Measurements from ENCODE around the gene HSP90AA1.

Gene HSP90AA1

DNA sequence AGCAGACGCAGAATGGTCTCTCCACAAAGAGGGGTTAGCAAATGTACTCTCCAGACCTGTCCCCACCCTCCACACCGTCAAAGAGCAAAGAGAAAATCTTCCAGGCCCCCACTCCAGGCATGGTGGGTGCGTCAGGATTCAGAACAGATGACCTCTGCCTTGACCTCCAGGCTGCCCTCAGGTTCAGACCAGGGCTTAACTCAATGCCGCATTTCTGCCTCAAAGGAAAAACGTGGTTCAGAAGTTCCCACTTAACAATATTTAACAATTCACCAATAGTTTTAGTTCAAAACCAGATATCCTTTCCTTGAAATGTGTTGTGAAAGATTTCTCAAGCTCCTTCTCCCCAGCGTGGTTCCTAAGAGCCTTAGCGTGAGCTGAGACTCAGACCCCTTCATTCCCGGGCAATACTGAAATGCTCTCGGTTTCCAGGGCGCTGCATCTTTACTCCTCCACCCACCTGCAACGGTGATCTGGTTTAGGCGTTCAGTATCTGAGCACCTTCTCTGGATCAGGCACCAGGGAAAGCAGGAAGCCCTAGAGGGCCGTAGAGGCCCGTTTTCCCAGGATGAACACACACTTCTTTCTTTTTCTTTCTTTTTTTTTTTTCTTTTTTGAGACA lies 22.9 kb downstream of the HSP90AA1 start:
- DNase-seq, result no peak

DNA sequence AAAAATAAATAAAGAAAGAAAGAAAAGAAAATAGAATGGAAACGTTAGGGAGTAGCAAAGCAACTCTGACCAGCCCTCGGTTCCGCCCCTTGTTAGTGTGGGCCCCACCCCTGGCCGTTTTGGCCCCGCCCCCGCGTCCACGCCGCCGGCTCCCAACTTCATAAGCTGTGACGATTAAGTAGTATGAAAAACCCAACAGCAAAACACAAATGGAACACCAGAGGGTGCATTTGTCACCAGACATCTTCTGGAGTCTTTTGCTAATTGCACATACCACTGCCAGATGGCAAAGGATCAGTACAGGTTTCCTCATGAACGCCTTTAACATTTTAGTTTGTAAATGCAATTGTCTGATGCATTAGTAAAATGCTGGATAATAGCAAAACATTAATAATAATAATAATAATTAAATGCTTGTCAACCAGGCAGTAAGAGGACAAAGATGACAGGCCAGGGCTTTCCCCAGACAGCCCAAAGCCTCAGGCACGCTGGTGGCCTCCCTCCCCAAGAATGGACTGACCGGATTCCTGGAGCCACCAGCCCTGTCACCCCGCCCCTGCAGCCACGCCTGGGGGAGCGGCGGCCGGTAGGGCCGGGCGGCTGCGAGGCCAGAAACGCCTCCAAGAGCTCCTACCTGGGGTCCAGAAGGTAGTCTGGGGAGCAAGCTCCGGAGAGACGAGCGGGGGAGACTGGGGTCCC lies 23.6 kb downstream of the HSP90AA1 start:
- peak; percentile 34 to 80 for DNase-seq

DNA sequence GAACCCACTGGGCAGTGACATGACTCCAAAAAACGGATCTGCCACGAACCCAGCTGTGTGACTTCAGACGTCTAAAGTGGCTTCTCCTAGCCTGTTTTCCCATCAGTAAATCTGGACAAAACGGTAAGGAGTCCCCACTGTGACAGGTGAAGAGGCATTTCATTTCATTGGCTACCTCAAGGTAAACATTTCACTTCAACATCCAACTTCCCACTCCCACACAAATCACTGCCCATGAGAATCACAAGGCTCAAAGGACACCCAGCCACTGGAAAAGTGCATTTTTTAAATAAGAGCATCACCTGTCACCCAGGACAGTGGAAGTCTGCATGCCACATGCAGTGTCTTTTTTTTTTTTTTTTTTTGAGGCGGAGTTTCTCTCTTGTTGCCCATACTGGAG lies 27.9 kb downstream of the HSP90AA1 start:
- no peak for DNase-seq

DNA sequence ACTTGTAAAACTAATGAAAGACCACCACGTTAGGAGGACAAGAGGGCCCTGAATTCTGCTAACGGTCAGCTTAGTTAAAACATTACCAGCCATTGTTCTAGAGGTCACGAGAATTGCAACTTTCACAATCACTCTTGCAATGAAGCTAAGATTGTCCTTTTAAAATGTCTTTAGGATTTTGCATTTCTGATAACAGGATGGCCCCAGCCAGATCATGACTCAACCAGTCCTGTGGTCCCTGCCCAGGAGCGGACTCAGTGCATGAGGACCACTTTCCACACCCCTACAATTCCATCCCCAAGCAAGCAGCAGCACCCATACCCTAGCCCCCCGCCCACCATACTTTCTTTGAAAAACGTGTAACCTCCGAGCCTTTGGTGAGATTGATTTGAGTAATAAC lies 28.7 kb downstream of the HSP90AA1 start:
- no peak for DNase-seq

DNA sequence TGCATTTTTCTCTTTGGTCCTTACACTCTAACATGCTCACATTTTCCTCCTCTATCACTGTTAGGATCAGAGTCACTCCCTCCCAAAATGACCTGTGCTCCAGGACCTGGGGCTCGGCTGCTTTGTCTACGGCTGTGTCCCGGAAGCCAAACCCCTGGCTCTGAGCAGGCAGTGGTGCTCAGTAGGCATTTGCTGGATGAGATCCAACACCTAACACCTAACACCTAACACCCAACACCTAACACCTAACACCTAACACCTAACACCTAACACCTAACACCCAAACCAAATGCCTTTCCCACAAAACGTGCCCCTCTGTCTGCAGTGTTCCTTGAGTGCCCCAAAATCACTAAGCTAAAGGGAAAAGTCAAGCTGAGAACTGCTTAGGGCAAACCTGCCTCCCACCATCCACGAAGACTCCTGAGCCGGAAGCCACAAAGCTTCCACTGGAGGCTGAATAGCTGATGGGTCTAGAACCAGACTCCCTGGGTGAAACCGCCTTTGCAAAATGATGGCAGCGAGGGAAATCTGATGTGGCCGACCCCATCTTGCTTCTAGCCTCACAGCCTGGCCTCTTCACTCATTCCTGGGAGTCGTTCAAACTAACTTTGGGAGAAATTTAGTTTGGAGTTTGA lies 29.2 kb downstream of the HSP90AA1 start:
- DNase-seq, result no peak

DNA sequence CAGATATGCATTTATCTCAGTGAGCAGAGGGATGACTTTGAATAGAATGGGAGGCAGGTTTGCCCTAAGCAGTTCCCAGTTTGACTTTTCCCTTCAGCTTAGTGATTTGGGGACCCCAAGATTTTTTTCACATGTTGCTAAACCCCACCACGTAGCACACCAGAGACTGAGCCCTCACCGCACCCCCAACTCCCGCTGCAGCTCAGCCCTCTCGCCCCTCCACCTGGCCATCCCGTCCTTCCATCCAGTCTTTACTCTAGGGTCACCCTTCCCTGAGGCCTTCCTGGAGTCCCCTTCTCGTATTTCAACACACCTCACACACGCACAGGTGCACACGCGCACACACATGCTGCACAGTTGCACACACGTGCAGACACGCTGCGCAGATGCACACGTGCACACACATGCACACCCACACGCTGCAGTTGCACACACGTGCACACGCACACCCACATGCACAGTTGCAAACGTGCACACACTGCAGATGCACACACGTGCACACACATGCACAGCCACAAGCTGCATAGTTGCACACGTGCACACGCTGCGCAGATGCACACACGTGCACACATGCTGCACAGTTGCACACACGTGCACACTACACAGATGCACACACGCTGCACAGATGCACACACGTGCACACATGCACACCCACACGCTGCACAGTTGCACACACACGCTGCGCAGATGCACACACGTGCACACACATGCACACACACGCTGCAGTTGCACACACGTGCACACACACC lies 30.0 kb downstream of the HSP90AA1 start:
- no peak for DNase-seq

DNA sequence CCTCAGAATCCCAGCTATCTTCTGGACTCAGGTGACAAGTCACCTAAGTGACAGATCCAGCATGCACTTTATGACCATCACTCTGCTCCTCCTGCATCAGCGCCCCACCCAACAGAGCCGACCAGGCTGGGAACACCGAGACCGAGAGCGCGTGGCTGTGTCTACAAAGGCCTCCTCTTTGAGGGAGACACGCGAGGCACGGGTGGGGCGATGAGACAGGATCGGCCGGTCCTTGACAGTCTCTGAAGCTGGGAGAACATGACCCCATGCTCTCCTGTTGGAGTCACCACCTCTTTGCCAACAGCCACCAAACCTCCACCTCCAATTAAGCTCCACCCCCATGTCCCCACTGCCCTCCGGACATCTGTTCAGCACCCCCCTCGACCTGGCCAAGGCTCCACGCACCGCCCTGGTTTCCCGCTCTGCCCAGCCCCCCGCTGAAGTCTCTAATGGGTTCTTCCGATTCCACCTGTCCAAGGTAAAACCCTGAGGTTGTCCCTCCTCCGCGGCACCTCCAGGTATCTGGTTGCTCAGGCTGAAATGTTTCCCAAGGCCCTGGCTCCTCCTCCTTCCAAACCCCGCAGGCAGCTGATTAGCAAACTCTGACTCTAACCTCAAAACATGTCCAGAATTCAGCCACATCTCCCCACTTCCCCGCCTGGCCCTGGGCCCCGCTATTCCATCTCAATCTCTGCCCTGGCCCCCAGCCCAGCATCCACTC lies 31.5 kb downstream of the HSP90AA1 start:
- no peak for DNase-seq

DNA sequence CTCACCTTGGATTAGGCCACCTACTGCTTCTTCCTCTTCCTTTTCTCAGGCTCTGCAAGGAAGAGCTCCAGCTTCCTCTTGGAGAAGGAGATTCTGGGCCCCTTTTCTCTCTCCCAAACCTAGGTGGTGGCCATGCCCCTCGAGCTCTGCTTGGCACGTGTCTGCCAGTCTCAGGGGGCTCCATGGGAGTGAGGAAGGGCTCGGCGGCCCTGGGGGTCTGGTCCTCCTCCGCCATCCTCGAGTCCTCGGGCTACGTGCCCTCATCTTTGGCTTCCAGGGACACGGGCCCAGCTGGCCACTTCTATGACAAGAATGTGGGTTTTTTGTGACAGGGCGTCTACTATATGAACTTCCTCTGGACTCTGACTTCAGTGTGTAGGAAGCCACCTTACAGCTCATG lies 34.3 kb downstream of the HSP90AA1 start:
- DNase-seq, result no peak

DNA sequence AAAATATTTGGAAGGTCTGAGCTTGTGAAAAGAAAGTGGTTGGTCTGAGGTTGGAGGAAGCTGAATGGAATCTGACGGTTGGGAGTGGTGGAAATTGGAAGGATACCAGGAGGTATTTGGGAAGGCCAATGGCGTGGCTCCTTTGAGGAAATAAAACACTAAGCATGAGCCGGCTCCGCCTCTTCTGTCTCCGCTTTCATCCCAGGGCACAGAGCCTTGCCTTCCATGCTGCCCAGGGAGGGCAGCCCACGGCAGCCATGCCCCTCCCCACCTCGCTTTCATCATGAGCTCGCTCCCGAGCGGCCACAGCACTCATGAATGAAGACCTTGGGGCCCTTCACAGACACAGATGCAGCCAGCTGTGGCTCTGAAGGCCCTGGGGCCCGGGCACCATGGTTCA lies 36.2 kb downstream of the HSP90AA1 start:
- no peak for DNase-seq

DNA sequence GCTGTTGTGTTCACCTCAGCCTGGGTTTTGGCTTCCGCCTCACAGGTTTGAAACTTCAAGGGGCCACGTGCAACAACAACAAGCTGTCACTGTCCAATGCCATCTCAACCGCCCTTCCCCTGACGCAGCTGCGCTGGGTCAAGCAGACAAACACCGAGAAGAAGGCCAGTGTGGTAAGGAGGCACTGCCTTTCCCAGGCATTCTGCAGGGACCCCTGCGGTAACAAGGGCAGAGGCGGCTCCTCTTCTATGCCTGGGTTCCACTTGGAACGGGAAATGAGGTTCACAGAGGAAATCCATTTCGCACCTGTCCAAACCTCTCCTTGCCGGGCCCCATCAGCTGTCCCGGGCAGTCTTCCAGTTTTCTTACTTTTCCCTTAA lies 36.8 kb downstream of the HSP90AA1 start:
- no peak for DNase-seq

DNA sequence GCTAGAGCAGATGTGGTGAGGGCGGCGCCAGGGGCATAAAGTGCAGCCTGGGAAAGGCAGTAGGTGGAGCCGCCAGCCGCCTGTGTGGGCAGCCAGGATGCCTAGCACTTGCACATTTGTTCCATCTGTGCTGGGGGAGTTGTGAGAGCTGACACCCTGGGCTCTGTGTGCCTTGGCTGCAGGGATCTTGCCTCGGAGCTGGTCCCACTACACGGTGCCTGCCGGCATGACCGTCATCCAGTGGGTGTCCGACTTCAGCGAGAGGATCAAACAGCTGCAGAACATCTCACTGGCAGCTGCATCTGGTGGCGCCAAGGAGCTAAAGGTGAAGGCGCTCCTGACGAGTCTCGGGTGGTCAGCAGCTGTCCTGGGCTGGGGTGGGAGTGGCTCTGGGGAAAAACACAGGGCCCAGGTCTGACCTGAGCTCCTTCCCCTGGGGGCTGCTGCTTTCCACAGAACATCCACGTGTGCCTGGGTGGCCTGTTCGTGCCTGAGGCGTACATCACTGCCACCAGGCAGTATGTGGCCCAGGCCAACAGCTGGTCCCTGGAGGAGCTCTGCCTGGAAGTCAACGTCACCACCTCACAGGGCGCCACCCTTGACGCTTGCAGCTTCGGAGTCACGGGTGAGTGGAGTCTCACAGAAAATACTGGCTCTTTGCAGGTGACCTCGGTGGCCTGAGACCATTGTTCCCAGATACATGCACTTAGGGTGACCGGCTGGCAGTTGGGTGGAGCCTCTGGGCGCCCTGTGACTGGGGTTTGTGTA lies 37.4 kb downstream of the HSP90AA1 start:
- DNase-seq, result no peak

DNA sequence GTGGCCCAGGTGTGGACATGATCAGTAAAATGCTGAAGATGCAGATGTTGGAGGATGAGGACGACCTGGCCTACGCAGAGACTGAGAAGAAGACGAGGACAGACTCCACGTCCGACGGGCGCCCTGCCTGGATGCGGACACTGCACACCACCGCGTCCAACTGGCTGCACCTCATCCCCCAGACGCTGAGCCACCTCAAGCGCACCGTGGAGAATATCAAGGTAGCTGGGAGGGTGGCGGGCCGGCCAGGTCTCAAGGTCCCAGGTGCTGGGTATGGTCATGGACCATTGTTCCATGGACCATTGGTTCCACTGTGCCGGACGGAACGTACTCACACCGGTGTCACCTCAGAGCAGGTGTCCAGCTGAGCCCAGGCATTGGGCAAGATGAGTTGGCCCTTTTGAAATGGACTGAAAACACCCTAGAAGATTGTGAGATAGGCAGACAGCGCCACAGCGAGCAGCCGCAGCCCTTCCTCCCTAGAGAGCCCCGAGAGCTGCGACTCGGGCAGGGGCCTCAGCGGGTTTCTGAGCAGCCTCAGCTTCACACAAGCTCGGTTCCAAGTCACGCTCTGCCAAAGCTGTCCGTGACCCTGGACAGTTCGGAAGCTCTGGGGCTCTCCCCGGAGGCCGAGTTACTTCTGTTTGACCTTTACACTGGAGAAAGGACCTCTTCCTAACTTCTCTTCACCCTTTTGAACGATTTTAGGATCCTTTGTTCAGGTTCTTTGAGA lies 38.9 kb downstream of the HSP90AA1 start:
- no peak for DNase-seq

DNA sequence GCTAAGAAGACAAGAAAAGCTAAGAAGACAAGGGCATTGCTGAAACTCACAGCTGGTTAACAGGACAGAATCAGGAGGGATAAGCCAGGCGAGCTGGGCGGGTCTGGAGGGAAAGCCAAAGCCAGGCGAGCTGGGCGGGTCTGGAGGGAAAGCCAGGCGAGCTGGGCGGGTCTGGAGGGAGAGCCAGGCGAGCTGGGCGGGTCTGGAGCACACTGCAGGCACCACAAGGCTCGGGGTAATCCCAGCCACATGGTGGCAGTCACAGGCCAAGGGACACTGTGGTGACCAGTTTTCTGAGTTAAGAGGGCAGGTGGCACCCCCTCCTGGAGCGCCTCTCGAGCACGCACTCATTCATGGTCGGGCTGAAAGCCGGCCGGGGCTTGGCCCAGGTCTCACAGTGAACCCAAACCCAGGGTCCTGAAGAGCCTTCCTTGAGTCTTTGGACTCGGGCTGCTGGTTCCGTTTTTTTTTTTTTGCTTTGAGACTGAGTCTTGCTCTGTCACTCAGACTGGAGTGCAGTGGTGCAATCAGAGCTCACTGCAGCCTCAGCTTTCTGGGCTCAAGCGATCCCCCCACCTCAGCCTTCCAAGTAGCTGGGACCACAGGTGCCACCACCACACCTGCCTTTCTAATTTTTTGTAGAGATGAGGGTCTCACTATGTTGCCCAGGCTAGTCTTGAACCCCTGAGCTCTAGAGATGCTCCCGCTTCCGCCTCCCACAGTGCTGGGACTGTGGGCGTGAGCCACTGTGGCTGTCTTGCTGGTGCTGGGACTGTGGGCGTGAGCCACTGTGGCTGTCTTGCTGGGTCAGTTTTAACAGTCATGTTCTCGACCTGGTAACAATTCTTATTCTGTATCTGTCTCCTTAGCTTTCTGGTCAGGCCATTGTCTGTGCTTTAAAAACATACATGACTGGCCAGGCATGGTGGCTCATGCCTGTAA lies 40.2 kb downstream of the HSP90AA1 start:
- no peak for DNase-seq

DNA sequence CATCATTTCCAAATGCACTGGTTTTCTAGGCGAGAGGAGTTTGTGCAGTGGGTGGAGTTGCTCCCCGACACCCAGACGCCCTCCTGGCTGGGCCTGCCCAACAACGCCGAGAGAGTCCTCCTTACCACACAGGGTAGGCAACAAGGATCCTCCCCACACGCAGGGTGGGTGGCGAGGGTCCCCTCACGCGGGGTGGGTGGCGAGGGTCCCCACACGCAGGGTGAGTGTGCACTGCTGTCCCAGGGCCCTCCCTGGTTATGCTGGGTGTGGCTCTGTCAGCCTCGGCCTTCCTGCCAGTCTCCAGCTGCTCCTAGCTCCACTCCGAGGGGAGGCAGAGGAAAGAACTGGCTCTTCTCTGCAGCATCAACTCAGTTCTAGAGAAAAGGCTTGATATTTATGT lies 42.3 kb downstream of the HSP90AA1 start:
- no peak for DNase-seq

DNA sequence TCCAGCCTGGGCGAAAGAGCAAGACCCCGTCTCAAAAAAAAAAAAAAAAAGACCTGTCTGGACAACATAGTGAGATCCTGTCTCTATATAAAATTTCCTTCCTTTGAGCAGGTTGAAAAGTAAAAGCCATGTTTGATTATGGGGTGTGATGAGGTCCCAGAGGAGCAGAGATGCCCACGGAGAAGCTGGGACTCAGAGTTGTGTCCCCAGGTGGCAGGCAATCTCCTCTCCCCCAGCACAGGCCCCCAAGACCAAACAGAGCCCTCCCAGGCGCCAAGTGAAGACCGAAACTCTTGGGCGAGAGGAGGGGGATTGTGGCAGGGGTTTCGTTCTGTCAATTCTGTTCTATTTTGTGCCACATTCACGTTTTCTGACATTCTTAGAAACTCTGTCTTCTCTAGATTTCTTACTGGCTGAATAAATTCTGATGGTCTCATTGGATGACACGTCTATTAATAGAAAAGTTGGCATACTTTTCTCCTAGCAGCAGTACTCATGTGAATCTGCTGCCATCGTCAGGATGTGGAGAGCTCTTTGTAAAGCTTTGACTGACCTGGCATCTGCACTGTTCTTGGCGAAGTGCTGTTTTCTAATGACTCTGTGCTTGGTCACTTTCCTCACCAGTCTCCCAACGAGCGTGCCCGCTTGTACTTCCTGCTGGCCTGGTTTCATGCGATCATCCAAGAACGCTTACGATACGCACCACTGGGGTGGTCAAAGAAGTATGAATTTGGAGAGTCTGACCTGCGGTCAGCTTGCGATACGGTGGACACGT lies 43.4 kb downstream of the HSP90AA1 start:
- no peak for DNase-seq

DNA sequence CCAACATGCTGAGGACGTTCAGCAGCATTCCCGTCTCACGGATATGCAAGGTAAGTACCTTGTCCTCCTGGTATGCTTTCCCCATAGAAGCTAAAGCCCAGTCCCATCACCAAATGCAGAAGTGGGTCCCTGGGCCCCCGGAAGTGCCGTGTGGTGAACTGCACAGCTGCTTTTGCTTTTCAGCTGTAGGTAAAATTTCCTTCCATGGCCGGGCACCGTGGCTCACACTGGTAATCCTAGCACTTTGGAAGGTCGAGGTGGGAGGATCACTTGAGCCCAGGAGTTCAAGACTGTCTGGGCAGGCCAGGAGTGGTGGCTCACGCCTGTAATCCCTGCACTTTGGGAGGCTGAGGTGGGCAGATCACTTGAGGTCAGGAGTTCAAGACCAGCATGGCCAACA lies 44.1 kb downstream of the HSP90AA1 start:
- DNase-seq, result no peak

DNA sequence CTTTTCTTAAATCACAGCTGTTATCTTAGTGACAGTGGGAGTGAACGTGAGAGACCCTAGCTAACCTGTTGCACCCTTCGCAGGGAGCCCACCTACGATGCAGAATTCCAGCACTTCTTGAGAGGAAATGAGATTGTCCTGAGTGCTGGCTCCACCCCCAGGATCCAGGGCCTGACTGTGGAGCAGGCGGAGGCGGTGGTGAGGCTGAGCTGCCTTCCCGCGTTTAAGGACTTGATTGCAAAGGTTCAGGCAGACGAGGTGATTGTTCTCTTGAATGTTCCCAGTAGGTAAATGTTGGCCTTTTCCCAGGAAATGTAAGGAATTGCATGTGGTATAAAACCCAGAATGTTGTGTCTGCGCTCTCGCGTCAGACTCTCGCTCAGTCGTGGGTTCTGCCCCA lies 46.7 kb downstream of the HSP90AA1 start:
- no peak for DNase-seq

DNA sequence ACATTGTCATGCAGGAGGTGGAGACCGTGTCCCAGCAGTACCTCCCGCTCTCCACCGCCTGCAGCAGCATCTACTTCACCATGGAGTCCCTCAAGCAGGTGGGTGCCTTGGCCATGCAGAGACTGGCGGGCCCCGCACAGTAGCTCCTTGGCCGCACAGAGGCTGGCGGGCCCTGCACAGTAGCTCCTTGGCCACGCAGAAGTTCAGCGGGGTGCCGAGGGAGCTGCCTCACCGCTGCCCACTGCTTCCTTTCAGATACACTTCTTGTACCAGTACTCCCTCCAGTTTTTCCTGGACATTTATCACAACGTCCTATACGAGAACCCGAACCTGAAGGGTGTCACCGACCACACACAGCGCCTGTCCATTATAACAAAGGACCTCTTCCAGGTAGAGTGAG lies 47.7 kb downstream of the HSP90AA1 start:
- no peak for DNase-seq

DNA sequence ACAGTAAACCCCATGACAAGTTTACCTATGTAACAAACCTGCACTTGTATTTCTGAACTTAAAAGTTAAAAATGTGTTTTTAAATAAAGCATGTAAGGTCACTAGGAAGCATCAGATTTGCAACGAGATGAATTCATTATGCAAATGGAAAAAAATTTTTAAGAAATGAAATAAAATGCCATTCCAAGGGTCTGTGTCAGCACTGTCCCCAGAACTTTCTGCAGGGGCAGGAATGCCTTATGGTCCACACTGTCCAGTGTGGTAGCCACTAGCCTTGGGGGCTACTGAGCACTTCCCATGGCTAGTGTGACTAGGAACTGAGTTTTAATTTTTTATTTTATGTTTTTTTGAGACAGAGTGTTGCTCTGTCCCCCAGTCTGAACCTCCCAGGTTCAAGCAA lies 49.2 kb downstream of the HSP90AA1 start:
- DNase-seq, result no peak

DNA sequence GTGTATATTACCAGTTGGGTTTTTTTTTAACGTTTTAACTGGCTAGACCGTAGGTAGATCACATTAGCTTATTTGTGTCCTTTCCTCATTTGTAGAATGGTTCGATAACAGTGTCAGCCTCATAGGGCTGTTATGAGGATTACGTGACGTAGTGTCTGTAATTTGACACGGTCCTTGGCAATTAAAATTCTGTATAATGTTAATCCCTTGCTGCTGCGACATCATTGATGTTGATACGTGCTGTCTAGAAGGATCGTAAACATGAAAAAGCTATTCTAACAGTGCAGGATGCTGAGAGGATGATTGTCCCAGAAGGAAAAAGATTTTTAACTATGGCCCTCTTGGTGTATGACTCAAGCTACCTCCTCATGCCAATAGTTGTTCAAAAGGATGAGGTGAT lies 50.9 kb downstream of the HSP90AA1 start:
- DNase-seq, result no peak

All from bone marrow (tissue), 2 donors.